HG02798 (cell line): ENCODE measurements around the gene USP5.

Experiments
- ATAC-seq: cut with Tn5 transposase; IDR thresholded peaks from one replicate; pipeline ENCODE4 v1.9.1; 2021; ENCODE audit warnings: mild to moderate bottlenecking; ENCODE audit not compliant: unreplicated experiment, poor library complexity

USP5 gene

GRCh38 chr12:6838854-6839253 lies 13.1 kb upstream of the USP5 start:
- no peak for ATAC-seq

GRCh38 chr12:6839482-6840201 lies 12.3 kb upstream of the USP5 start:
- peak; percentile 88 for ATAC-seq

- no peak for ATAC-seq
Observed at GRCh38 chr12:6840330-6840729, 11.6 kb upstream of the USP5 start.

GRCh38 chr12:6840761-6841515 lies 11.0 kb upstream of the USP5 start, which contains the start of gene GNB3:
Gene GNB3 (plus strand): TSS chr12:6840925. CDS start chr12:6841288, 363 bp downstream.
- ATAC-seq, result no peak

- ATAC-seq, result no peak
Observed at GRCh38 chr12:6842075-6842474, 9.9 kb upstream of the USP5 start.

GRCh38 chr12:6843118-6843902 lies 8.6 kb upstream of the USP5 start:
- ATAC-seq, result no peak

- ATAC-seq, result no peak
Observed at GRCh38 chr12:6845395-6845794, 6.6 kb upstream of the USP5 start.

- no peak for ATAC-seq
Observed at GRCh38 chr12:6846316-6846869, 5.6 kb upstream of the USP5 start.

GRCh38 chr12:6847676-6848075 lies 4.3 kb upstream of the USP5 start:
- ATAC-seq, result no peak

GRCh38 chr12:6849427-6849826 lies 2.5 kb upstream of the USP5 start:
- no peak for ATAC-seq

GRCh38 chr12:6849976-6850560 lies 1.9 kb upstream of the USP5 start:
- no peak for ATAC-seq

- ATAC-seq, result no peak
Observed at GRCh38 chr12:6850796-6851152, 1.2 kb upstream of the USP5 start.

- ATAC-seq, result peak; percentile 51
Observed at GRCh38 chr12:6851153-6851920, 613 bp upstream of the USP5 start, which contains the start of gene CDCA3. Gene CDCA3 (minus strand): TSS chr12:6851286. CDS start chr12:6850952, 334 bp downstream.

GRCh38 chr12:6852651-6853354 lies 853 bp downstream of the USP5 start:
- no peak for ATAC-seq

- ATAC-seq, result no peak
Observed at GRCh38 chr12:6853626-6854025, 1.7 kb downstream of the USP5 start.

- no peak for ATAC-seq
Observed at GRCh38 chr12:6854036-6854435, 2.1 kb downstream of the USP5 start.

GRCh38 chr12:6855322-6855721 lies 3.4 kb downstream of the USP5 start:
- no peak for ATAC-seq

GRCh38 chr12:6858799-6859198 lies 6.8 kb downstream of the USP5 start:
- no peak for ATAC-seq

- ATAC-seq, result no peak
Observed at GRCh38 chr12:6860116-6860515, 8.2 kb downstream of the USP5 start.
